ENCODE results near the gene TECPR1.

The TECPR1 gene

DNA sequence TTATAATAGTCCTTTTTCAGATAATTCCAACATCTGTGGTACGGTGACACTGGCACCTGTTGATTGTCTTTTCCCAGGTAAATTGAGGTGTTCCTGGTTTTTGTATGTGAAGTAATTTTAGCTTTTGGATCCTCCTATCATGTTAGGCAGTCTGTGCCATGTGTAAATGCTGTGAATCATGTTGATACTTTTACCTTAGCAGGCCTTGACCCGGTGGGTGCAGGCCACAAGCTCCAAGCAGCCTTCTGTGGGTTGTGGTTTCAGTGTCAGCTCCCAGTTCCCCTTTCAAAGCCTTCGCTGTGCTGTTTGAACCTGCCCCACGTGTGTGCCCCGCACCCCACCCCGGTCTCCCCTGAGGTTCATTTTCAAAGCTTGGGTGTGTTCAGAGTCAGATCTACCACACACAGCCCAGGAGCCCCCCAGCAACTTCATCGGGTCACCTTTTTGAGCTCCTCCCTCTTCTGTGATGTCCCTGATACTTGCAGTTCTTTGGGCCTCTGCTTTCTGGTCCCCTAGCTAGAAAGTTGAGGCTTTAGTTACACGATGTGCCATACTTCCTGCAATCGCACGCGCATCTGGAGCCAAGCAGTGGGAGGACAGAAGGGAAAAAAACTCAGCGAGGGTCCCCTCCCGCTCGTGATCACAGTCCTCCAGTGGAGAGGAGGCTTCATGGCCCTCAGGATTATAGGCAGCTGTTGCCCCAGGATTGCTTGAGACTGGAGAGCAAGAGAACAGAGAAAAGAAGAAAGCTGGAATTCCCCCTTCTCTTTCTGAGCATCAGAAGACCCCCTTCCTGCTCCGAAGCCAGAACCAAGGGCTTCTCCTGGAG lies 49.5 kb downstream of the TECPR1 start:
- H3K79me2 ChIP-seq (ENCODE audit: insufficient read depth, low read length), result no peaks in the 10 kb centered on the region
- TF ChIP-seq CTCF (IDR thresholded peaks at IDR 0.05; ENCODE audit: insufficient read depth, low read length, poor library complexity, severe bottlenecking) (no peak), EZH2phosphoT487 (conservative IDR thresholded peaks at IDR 0.05; ENCODE audit: low read length) (0 out of 2 replicates have a peak, but pooled peaks have one; percentile 9)
- peak overlapping the region; percentile 42 for H3K4me2 ChIP-seq (ENCODE audit: low read depth, low read length, poor library complexity, severe bottlenecking)
- no peak overlapping the region for H2AFZ ChIP-seq (ENCODE audit: low read depth, low read length, severe bottlenecking)
- H3K27me3 ChIP-seq (ENCODE audit: low read length), result no peaks in the 10 kb centered on the region
- H4K20me1 ChIP-seq (ENCODE audit: low read depth, low read length), result peaks cover 38% of the 10 kb centered on the region
- no peaks in the 10 kb centered on the region for H3K9me3 ChIP-seq (ENCODE audit: insufficient read depth, low read length)
- H3K27ac ChIP-seq (ENCODE audit: low read depth, low read length), result no peak overlapping the region
- no peaks in the 10 kb centered on the region for H3K36me3 ChIP-seq (ENCODE audit: low read length)
- H3K4me3 ChIP-seq (ENCODE audit: insufficient read depth, low read length, poor library complexity, severe bottlenecking), result no peak overlapping the region
- H3F3A ChIP-seq (ENCODE audit: insufficient read depth), result peaks cover 27% of the 10 kb centered on the region
- no peak overlapping the region for H3K9ac ChIP-seq (ENCODE audit: low read length)
- H3K9me2 ChIP-seq (replicated peaks; ENCODE audit: insufficient read depth, low read length), result no peaks in the 10 kb centered on the region

- peak overlapping the region; percentile 1 for H3K4me3 ChIP-seq (ENCODE audit: insufficient read depth, low read length, poor library complexity, severe bottlenecking)
- peaks cover 27% of the 10 kb centered on the region for H3F3A ChIP-seq (ENCODE audit: insufficient read depth)
- no peaks in the 10 kb centered on the region for H3K9me2 ChIP-seq (replicated peaks; ENCODE audit: insufficient read depth, low read length)
- H3K9ac ChIP-seq (ENCODE audit: low read length), result no peak overlapping the region
- no peaks in the 10 kb centered on the region for H3K36me3 ChIP-seq (ENCODE audit: low read length)
- peak overlapping the region; percentile 38 for H3K4me2 ChIP-seq (ENCODE audit: low read depth, low read length, poor library complexity, severe bottlenecking)
- H3K27ac ChIP-seq (ENCODE audit: low read depth, low read length), result no peak overlapping the region
- H3K79me2 ChIP-seq (ENCODE audit: insufficient read depth, low read length), result no peaks in the 10 kb centered on the region
- H3K27me3 ChIP-seq (ENCODE audit: low read length), result no peaks in the 10 kb centered on the region
- peaks cover 40% of the 10 kb centered on the region for H4K20me1 ChIP-seq (ENCODE audit: low read depth, low read length)
- TF ChIP-seq EZH2phosphoT487 (conservative IDR thresholded peaks at IDR 0.05; ENCODE audit: low read length) (peak; percentile 97), CTCF (IDR thresholded peaks at IDR 0.05; ENCODE audit: insufficient read depth, low read length, poor library complexity, severe bottlenecking) (no peak)
- H3K9me3 ChIP-seq (ENCODE audit: insufficient read depth, low read length), result no peaks in the 10 kb centered on the region
- no peak overlapping the region for H2AFZ ChIP-seq (ENCODE audit: low read depth, low read length, severe bottlenecking)
Observed at GRCh38 chr7:98200364-98200763, 51.7 kb downstream of the TECPR1 start.

GRCh38 chr7:98199131-98199530 lies 52.9 kb downstream of the TECPR1 start:
- Histone ChIP-seq H3K4me3 (ENCODE audit: insufficient read depth, low read length, poor library complexity, severe bottlenecking) (no peak overlapping the region), H3K9ac (ENCODE audit: low read length) (no peak overlapping the region), H3K79me2 (ENCODE audit: insufficient read depth, low read length) (no peaks in the 10 kb centered on the region), H3F3A (ENCODE audit: insufficient read depth) (peaks cover 27% of the 10 kb centered on the region), H3K4me2 (ENCODE audit: low read depth, low read length, poor library complexity, severe bottlenecking) (no peak overlapping the region), H3K27ac (ENCODE audit: low read depth, low read length) (no peak overlapping the region), H3K9me2 (replicated peaks; ENCODE audit: insufficient read depth, low read length) (no peaks in the 10 kb centered on the region), H3K36me3 (ENCODE audit: low read length) (no peaks in the 10 kb centered on the region), H3K9me3 (ENCODE audit: insufficient read depth, low read length) (no peaks in the 10 kb centered on the region), H3K27me3 (ENCODE audit: low read length) (no peaks in the 10 kb centered on the region), H2AFZ (ENCODE audit: low read depth, low read length, severe bottlenecking) (no peak overlapping the region), H4K20me1 (ENCODE audit: low read depth, low read length) (peaks cover 42% of the 10 kb centered on the region)
- TF ChIP-seq EZH2phosphoT487 (conservative IDR thresholded peaks at IDR 0.05; ENCODE audit: low read length), result no peak
- no peak for TF ChIP-seq CTCF (IDR thresholded peaks at IDR 0.05; ENCODE audit: insufficient read depth, low read length, poor library complexity, severe bottlenecking)

All from SU-DHL-6 (cell line).